Activated T-cell treated with anti-CD3 and anti-CD28 coated beads for 48 hours (primary cell): ENCODE measurements around the gene CD247.

Experiments
- DNase-seq: peaks from one replicate; pipeline ENCODE4 v3.0.0-alpha.2; 2020; ENCODE audit warnings: low read depth

CD247 gene

DNA sequence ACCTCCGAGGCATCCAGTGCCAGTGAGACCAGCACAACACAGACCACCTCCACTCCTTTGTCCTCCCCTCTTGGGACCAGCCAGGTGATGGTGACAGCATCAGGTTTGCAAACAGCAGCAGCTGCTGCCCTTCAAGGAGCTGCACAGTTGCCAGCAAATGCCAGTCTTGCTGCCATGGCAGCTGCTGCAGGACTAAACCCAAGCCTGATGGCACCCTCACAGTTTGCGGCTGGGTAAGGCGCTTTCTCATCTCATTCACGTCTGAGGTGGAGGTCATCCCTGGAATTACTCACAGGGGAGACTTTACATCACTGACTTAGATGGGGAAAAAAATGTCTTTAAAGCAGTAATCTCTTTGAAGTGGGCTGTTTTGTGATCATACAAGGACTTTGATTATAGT, 106.3 kb downstream of the CD247 start:
- peak; percentile 25 for DNase-seq

DNA sequence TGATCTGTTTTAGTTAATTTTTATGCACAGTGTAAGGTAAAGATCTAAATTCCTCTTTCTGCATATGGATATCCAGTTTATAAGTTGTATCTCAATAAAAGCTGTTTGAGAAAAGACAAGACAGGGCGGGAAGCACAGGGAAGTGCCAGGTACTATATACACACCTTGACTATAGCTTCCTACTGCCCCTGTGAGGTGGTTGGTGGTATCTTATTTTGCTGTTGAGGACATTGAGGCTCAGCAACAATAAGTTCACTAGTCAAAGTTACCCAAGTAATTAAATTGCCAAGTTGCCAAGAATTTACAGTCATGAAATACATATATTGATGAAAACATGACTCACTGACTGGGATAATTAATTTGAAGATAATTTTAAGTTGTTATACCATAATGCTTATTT, 109.1 kb downstream of the CD247 start:
- no peak for DNase-seq

DNA sequence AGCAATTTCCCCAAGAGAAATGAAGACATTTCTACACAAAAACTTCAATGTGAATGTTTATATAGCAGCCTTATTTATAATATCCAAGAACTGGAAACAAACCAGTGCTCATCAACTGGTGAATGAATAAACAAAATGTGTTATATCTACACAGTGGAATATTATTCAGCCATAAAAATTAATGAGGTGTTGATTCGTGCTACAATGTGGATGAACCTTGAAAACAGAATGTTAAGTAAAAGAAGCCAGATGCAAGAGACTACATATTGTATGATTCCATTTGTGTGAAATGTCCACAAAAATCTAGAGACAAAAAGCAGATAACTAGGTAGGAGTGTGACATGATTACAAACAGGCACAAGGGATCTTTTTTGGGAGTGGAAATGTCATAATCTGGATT, 110.0 kb downstream of the CD247 start:
- DNase-seq = no peak

DNA sequence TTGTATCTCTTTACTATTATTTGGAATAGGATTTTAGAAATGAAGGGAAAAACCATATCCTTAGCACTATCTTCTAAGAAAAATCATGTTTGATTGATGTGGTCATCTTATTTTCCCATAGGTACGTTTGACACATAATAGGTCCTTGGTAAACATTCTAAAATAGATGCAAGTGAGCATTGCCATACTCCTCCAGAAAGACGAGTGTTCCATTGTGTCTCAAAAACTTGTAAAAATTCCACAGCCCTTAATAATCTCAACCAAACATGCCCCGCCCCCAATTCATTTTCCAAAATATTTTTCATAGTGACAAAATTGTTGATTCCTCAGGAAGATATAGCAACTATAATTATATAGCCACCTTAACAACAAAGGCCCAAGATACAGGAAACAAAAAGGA, 113.4 kb downstream of the CD247 start:
- no peak for DNase-seq

DNA sequence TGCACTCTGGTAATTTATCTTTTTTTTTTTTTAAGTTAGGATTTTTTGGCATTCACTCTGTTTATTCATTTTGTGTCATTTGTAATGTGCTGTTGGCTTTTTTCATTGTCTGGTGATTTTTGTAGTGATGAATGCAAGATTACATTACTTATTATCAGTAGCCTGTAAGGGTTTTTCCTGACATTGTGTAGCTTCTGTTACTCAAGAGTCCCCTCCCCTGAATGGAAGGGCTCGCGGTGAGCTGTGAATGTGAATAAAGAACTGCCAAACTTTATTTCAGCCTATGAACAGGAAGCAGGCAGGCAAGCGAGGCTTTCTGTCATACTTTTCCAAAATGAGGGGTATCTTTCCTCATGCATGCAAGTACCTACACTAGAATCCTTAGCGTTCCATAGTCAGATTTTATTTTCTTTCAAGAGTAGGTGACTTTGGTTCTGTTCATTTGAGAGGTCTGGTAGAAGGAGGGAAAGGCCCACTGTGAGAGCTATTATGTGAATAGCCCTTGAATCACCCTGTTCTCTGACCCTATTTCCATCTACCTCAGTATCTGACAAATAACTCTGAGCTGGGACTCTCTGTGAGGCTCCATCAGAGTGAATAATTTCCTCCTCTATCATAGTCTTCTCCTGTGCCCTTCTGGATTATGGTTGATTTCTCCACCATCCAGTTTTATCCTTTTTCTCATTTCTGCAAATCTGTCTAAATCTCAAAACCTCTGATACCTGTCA, 114.0 kb downstream of the CD247 start:
- DNase-seq = no peak

DNA sequence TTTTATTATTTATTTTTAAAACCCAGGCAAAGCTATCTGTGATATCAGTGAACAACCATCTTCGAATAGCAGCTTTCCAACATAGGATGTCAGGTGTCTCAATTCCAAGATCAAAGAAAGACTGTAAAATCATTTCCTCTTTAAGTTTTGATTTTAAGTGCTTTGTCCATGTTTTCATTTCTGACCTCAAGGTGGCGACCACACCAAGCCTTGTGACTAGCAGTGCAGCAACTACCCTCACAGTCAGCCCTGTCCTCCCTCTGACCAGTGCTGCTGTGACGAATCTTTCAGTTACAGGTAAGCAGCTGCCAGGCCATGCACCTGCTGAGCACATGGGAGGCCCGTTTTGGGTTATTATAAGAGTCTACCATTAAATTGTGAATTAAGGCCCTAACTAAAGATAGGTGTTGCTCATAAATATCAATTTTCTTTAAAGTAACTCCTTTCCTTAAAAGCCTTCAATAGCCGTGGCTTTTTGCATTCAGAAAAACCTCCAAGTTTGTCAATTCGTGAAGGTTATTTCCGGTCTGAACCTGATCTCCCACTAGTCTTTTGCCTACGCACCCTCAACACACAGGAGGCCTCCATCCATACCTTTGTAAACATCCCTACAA, 117.0 kb downstream of the CD247 start:
- peak; percentile 19 for DNase-seq

DNA sequence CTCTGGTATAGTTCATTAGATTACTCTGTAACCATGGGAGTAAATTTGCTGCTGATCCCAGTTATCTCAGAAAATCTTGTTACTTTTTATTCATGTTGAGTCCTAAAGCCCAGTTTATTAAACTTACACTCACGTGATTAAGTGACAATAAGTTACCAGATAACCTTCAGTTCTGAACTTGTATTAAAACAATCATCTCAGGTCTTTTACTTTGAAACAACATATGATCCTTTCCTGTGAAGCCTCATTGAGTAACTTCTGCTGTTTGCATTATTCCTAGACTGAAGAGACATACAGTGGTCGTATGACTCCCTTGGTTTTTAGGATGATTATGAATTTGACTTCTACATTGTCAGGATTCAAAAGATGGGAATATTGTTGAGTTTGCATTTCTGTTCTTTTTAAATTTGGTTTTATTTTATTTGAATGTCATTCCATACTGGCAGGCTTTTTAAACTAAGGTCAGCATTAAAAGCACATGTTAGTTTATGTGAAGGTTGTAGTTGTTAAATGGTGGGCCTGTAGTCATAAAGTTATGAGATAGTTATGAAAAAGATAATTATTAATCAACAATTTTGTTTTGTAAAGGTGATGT, 117.9 kb downstream of the CD247 start:
- DNase-seq = no peak

DNA sequence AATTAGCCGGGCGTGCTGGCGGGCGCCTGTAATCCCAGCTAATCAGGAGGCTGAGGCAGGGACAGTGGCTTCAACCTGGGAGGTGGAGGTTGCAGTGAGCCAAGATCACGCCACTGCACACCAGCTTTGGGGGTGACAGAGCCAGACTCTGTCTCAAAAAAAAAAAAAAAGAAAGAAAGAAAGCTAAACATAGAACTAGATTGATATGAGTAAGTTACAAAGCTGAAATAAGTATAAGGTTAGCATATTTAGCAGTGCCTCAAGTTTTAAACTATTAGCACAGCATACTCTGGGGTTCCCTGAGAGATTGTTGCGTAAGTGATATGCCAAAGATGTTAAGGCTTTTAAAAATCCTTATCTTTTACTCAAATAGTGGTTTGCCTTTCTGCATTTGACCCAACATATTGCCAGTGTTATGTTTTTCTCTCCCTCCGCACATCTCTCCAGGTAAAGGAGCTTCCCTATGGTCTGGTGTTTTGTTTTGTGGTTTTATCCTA, 126.1 kb downstream of the CD247 start:
- no peak for DNase-seq

DNA sequence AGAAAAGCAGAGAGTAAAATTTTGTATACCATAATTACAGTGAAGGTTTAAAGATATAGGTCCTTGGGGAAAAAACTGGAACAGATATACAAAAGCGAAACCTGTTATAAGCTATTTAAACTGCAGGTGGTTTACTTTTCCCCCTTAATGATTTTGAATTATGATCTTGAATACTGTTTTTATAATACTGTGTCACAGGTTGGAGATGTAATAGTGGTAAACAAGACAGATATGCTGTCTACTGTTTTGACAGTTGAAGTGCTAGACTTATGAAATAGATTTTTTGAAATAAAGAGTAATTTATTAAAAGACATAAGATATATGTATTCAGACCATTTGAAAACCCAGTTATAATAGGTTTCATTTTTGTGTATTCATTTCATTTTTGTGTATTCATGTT, 129.4 kb downstream of the CD247 start:
- no peak for DNase-seq

DNA sequence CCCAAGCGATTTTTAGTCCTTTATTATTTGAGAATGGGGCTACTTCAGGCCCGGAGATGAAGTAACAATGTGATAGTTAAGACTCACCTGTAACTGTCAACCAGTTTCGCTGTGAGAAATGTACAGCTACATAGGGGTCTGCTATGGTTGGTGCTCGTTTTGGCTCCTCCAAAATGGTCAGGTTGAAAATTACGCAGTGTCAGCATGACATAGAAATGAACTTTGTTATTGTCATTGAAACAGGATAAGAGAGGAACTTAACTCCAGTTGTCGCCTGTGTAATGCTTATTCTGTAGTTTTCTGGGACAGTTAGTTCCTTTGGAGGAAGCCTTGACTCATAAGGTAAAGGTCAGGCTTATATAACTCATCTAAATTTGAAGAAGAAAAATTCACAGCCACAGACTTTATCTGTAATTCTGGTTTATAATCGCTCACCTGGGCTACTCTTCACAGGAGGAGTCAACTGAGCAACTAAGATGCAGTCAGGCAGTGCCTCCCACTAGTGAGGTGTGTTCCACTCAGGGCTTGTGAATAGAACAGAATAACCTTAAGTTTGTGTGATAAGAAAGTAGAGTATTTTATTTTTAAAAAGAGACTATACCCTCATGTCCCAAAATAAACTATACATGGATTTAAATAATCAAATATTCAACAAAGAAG, 130.9 kb downstream of the CD247 start:
- no peak for DNase-seq
